ENCODE data around the gene CDHR4.
"Not testable (repeated sequence)": the region's sequence is repeated elsewhere in the genome, so short reads cannot be mapped to it uniquely, and the experiment has no call there.

The CDHR4 gene

GRCh38 chr3:49804141-49805041 is 4.7 kb upstream of the CDHR4 start:
- in situ Hi-C loops (cut with MboI; ENCODE audit: low sequenced_read_pairs) = no loop called here

- in situ Hi-C loops (cut with MboI; ENCODE audit: low sequenced_read_pairs) = no loop called here
These were observed 3.9 kb upstream of the CDHR4 start for GRCh38 chr3:49803465-49804140.

GRCh38 chr3:49802719-49803464 is 3.2 kb upstream of the CDHR4 start, which contains the start of gene INKA1:
INKA1 (plus strand) TSS chr3:49803261; CDS start chr3:49803393, 132 bp downstream.
- in situ Hi-C loops (cut with MboI; ENCODE audit: low sequenced_read_pairs) = no loop called here

GRCh38 chr3:49801160-49801559 is 1.5 kb upstream of the CDHR4 start:
- in situ Hi-C loops (cut with MboI; ENCODE audit: low sequenced_read_pairs) = no loop called here

- in situ Hi-C loops (cut with MboI; ENCODE audit: low sequenced_read_pairs) = no loop called here
These were observed 568 bp downstream of the CDHR4 start for GRCh38 chr3:49799105-49799504.

GRCh38 chr3:49794926-49795905 is 4.5 kb downstream of the CDHR4 start:
- in situ Hi-C loops (cut with MboI; ENCODE audit: low sequenced_read_pairs) = no loop called here

GRCh38 chr3:49794431-49794830 is 5.2 kb downstream of the CDHR4 start:
- in situ Hi-C loops (cut with MboI; ENCODE audit: low sequenced_read_pairs) = no loop called here

- in situ Hi-C loops (cut with MboI; ENCODE audit: low sequenced_read_pairs) = no loop called here
These were observed 6.1 kb downstream of the CDHR4 start for GRCh38 chr3:49793486-49794085.

GRCh38 chr3:49792371-49793150 is 7.1 kb downstream of the CDHR4 start:
- in situ Hi-C loops (cut with MboI; ENCODE audit: low sequenced_read_pairs) = no loop called here

- in situ Hi-C loops (cut with MboI; ENCODE audit: low sequenced_read_pairs) = no loop called here
These were observed 8.1 kb downstream of the CDHR4 start for GRCh38 chr3:49791571-49791970.

- in situ Hi-C loops (cut with MboI; ENCODE audit: low sequenced_read_pairs) = no loop called here
These were observed 8.9 kb downstream of the CDHR4 start for GRCh38 chr3:49790626-49791411.

GRCh38 chr3:49788056-49788455 is 11.6 kb downstream of the CDHR4 start:
- in situ Hi-C loops (cut with MboI; ENCODE audit: low sequenced_read_pairs) = no loop called here

GRCh38 chr3:49787536-49787935 is 12.1 kb downstream of the CDHR4 start:
- in situ Hi-C loops (cut with MboI; ENCODE audit: low sequenced_read_pairs) = no loop called here

GRCh38 chr3:49787182-49787464 is 12.6 kb downstream of the CDHR4 start:
- in situ Hi-C loops (cut with MboI; ENCODE audit: low sequenced_read_pairs) = no loop called here

- in situ Hi-C loops (cut with MboI; ENCODE audit: low sequenced_read_pairs) = no loop called here
These were observed 13.1 kb downstream of the CDHR4 start, which contains the start of gene IP6K1 for GRCh38 chr3:49786357-49787181. IP6K1 (minus strand) TSS chr3:49786542; CDS start chr3:49748040, 38,502 bp downstream.

GRCh38 chr3:49785565-49786356 is 13.9 kb downstream of the CDHR4 start:
- in situ Hi-C loops (cut with MboI; ENCODE audit: low sequenced_read_pairs) = no loop called here

GRCh38 chr3:49782277-49782676 is 17.4 kb downstream of the CDHR4 start:
- in situ Hi-C loops (cut with MboI; ENCODE audit: low sequenced_read_pairs) = not testable (repeated sequence)

Measured in HL-60/S4 treated with retinoic acid at 250 ng/mL for 4 days and 3 days (cell line).